ENCODE data around the gene LZTFL1.

The LZTFL1 gene

GRCh38 chr3:45874677-45875346, 32.9 kb upstream of the LZTFL1 start:
- no peaks in the 10 kb centered on the region for H3K9me3 ChIP-seq
- no peak overlapping the region for H3K4me3 ChIP-seq (ENCODE audit: low read depth in 1 of 2, low read length in 1 of 2)
- no peaks in the 10 kb centered on the region for H3K27me3 ChIP-seq
- no peaks in the 10 kb centered on the region for H3K4me1 ChIP-seq (ENCODE audit: control insufficient read depth in 1 of 2, insufficient read depth in 1 of 2, low read depth in 1 of 2, low read length in 1 of 2)
- no peak for TF ChIP-seq CTCF (IDR thresholded peaks at IDR 0.05)
- H3K27ac ChIP-seq, result no peak overlapping the region
- H3K36me3 ChIP-seq, result no peaks in the 10 kb centered on the region

- Histone ChIP-seq H3K4me3 (ENCODE audit: low read depth in 1 of 2, low read length in 1 of 2) (no peak overlapping the region), H3K27me3 (no peaks in the 10 kb centered on the region), H3K36me3 (no peaks in the 10 kb centered on the region), H3K27ac (no peak overlapping the region), H3K9me3 (no peaks in the 10 kb centered on the region), H3K4me1 (ENCODE audit: control insufficient read depth in 1 of 2, insufficient read depth in 1 of 2, low read depth in 1 of 2, low read length in 1 of 2) (no peaks in the 10 kb centered on the region)
- TF ChIP-seq CTCF (IDR thresholded peaks at IDR 0.05), result no peak
Observed at GRCh38 chr3:45873638-45874037, 31.7 kb upstream of the LZTFL1 start.

GRCh38 chr3:45873036-45873435, 31.1 kb upstream of the LZTFL1 start:
- no peaks in the 10 kb centered on the region for H3K36me3 ChIP-seq

GRCh38 chr3:45872569-45872968, 30.6 kb upstream of the LZTFL1 start:
- no peaks in the 10 kb centered on the region for H3K27me3 ChIP-seq
- H3K9me3 ChIP-seq, result no peaks in the 10 kb centered on the region
- TF ChIP-seq CTCF (IDR thresholded peaks at IDR 0.05), result no peak
- no peaks in the 10 kb centered on the region for H3K36me3 ChIP-seq
- H3K4me1 ChIP-seq (ENCODE audit: control insufficient read depth in 1 of 2, insufficient read depth in 1 of 2, low read depth in 1 of 2, low read length in 1 of 2), result no peaks in the 10 kb centered on the region
- no peak overlapping the region for H3K4me3 ChIP-seq (ENCODE audit: low read depth in 1 of 2, low read length in 1 of 2)
- no peak overlapping the region for H3K27ac ChIP-seq

More at GRCh38 chr3:45873036-45873435, 31.1 kb upstream of the LZTFL1 start:
- no peak overlapping the region for H3K4me3 ChIP-seq (ENCODE audit: low read depth in 1 of 2, low read length in 1 of 2)
- H3K4me1 ChIP-seq (ENCODE audit: control insufficient read depth in 1 of 2, insufficient read depth in 1 of 2, low read depth in 1 of 2, low read length in 1 of 2), result no peaks in the 10 kb centered on the region
- no peak for TF ChIP-seq CTCF (IDR thresholded peaks at IDR 0.05)
- H3K27me3 ChIP-seq, result no peaks in the 10 kb centered on the region
- H3K27ac ChIP-seq, result no peak overlapping the region
- H3K9me3 ChIP-seq, result no peaks in the 10 kb centered on the region

- Histone ChIP-seq H3K27ac (no peak overlapping the region), H3K36me3 (no peaks in the 10 kb centered on the region), H3K4me1 (ENCODE audit: control insufficient read depth in 1 of 2, insufficient read depth in 1 of 2, low read depth in 1 of 2, low read length in 1 of 2) (no peaks in the 10 kb centered on the region), H3K9me3 (no peaks in the 10 kb centered on the region), H3K4me3 (ENCODE audit: low read depth in 1 of 2, low read length in 1 of 2) (no peak overlapping the region), H3K27me3 (no peaks in the 10 kb centered on the region)
- TF ChIP-seq CTCF (IDR thresholded peaks at IDR 0.05), result no peak
Observed at GRCh38 chr3:45871780-45872179, 29.9 kb upstream of the LZTFL1 start.
